GM21619 (cell line): ENCODE measurements around the gene STRC.
"Not testable (repeated sequence)": the region's sequence is repeated elsewhere in the genome, so short reads cannot be mapped to it uniquely, and the experiment has no call there.

ENCODE experiments used
- ATAC-seq: cut with Tn5 transposase; IDR thresholded peaks from one replicate; pipeline ENCODE4 v1.9.1; 2021; ENCODE audit not compliant: unreplicated experiment

The STRC gene

GRCh38 chr15:43566615-43567014 is 52.0 kb downstream of the STRC start:
- ATAC-seq = not testable (repeated sequence)

DNA sequence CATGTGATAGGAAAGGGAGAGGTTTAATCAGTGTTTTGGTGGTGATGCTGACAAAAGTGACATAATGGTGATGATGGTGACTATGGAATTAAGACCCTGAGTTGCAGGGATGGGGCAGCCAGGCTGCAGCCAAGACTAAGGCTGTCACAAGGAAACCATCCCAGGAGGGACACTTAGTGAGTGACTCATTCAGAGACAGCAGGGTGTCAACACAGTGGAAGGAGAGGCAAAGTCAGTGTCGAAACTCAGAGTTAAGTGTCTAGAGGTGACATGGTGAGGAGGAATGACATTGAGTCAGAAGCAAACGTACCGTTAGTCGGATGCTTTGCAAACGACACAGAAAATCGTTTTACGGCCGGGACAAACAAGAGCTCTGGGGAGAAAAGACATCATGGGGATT is 54.8 kb downstream of the STRC start:
- not testable (repeated sequence) for ATAC-seq

DNA sequence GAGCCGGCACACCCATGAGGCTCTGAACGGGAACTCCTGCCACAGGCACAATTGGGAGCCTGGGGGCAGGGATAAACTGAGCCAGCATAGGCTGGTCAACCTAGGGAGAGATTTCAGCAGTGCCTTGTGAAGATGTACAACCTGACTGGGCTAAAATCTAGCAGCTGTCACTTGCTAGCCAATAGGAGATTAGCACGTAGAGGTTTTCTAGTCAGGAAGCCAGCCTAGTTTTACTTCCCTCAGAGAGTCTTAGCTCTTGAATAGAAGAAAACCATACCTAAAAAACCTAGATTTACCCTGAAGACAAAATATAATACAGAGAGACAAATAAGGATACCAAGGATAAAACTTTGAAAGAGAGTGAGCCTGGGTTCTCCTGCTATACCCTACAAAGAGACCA is 55.8 kb downstream of the STRC start:
- ATAC-seq = not testable (repeated sequence)

- ATAC-seq = no peak
These were observed 65.6 kb downstream of the STRC start for GRCh38 chr15:43552986-43553385.

DNA sequence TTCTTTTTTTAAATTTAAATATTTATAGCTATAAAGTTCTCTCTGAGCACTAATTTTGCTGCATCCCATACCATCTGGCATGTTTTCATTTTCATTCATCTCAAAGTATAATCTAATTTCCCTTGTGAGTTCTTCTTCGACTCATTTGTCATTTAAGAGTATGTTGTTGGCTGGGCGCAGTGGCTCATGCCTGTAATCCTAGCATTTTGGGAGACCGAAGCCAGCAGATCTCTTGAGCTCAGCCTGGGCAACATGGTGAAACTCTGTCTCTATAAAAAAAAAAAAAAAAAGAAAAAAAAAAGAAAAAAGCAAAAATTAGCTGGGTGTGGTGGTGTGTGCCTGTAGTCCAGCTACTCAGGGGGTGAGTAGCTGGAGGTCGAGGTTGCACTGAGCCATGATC is 66.3 kb downstream of the STRC start:
- no peak for ATAC-seq

- ATAC-seq = no peak
These were observed 67.9 kb downstream of the STRC start for GRCh38 chr15:43550527-43551363.
